ENCODE measurements around the gene GNA12. TPM values are rescaled to one million over a fixed set of nuclear protein-coding genes. Genes with fewer than 3 reads are reported as not detected.

GNA12 gene, protein sequence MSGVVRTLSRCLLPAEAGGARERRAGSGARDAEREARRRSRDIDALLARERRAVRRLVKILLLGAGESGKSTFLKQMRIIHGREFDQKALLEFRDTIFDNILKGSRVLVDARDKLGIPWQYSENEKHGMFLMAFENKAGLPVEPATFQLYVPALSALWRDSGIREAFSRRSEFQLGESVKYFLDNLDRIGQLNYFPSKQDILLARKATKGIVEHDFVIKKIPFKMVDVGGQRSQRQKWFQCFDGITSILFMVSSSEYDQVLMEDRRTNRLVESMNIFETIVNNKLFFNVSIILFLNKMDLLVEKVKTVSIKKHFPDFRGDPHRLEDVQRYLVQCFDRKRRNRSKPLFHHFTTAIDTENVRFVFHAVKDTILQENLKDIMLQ
- total RNA-seq (2014; rRNA removed; shearing (Covaris generic)) (13.8 and 24.3 TPM in 2 replicates), polyA plus RNA-seq (2016; fragmentation: Nextera tagmentation; extraction: Ambion mirVana) (11.2 and 11.5 TPM in 2 replicates)

DNA sequence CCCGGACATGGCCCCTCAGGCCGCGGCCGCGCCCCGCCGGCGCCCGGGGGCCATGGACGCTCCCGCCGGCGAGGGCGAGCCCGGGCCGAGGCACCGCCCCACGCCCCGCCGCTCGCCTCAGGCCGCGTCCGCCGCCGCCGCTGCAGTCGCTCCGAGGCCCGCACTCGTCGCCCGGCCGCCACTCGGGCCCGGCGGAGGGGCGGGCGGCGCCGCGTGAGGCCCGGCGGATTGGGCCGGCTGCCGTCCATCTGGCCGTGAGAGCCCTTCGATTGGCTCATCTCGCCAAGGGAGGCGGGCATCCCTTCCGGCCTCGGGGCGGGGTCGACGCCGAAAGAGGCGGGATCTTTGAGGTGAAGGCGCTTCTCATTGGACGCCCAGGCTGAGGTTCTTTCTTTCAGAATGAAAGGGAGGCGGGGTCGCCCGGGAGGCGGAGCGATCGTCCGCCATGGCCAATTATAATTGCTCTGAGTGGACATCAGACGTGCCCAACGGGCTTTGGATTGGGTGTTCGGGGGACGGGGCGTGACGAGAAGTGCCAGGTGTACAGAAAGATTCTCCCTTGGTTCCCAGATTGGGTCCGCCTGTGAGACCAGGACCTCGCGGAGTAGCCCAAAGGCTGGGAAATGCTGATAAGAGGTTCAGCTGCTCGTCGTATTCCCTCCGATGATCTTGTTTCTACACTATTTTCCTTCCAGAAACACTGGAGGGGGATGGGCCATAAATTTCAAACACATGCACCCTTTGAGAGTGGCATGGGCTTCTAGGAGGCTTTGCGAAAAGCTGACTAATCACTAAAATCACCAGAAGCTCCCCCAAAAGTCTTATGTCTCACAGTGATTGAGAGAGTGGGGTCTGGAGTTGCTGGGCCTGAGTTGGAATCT, at the start of gene GNA12:
Gene GNA12, minus strand, starts transcription at position 156 of the 881 bp plus-strand sequence. Its CDS starts 147 bp downstream, at position 9.
- Histone ChIP-seq H3K79me2 (ENCODE audit: insufficient read depth) (peaks cover 44% of the 10 kb centered on the region), H3K27me3 (replicated peaks; ENCODE audit: insufficient read depth) (no peaks in the 10 kb centered on the region), H3K9me3 (ENCODE audit: low read depth) (no peaks in the 10 kb centered on the region), H3K4me3 (peak within 1 kb of the TSS; percentile 93), H2AFZ (peak within 1 kb of the TSS; percentile 82), H3F3A (ENCODE audit: insufficient read depth) (peaks cover 14% of the 10 kb centered on the region; the same call in 1 of the 2 replicates), H4K20me1 (ENCODE audit: insufficient read depth) (0 out of 2 replicates have a peak, but pooled peaks cover 4% of the 10 kb centered on the region), H3K4me2 (ENCODE audit: unreplicated experiment) (peak within 1 kb of the TSS; percentile 94), H3K27ac (no peak within 1 kb of the TSS), H3K4me1 (ENCODE audit: insufficient read depth) (peaks cover 11% of the 10 kb centered on the region; the same call in 1 of the 2 replicates), H3K9me2 (ENCODE audit: insufficient read depth) (no peaks in the 10 kb centered on the region), H3K36me3 (ENCODE audit: low read depth) (no peaks in the 10 kb centered on the region), H3K9ac (peak within 1 kb of the TSS; percentile 90)
- WGBS, 2 experiments (ENCODE audit: low coverage in 1 of 2, low lambda C conversion rate in 2 of 2, missing lambda C conversion rate in 2 of 2) = 2 to 4% methylated on average over 42 to 52 of the region's 79 CpGs
- in situ Hi-C loops (cut with MboI) = no loop called here
- TF ChIP-seq EZH2 (IDR thresholded peaks at IDR 0.05; ENCODE audit: insufficient read depth, poor library complexity, severe bottlenecking) (no peak), EZH2phosphoT487 (IDR thresholded peaks at IDR 0.05; ENCODE audit: insufficient read depth, low read depth) (no peak)
- peak; percentile 99 for DNase-seq

DNA sequence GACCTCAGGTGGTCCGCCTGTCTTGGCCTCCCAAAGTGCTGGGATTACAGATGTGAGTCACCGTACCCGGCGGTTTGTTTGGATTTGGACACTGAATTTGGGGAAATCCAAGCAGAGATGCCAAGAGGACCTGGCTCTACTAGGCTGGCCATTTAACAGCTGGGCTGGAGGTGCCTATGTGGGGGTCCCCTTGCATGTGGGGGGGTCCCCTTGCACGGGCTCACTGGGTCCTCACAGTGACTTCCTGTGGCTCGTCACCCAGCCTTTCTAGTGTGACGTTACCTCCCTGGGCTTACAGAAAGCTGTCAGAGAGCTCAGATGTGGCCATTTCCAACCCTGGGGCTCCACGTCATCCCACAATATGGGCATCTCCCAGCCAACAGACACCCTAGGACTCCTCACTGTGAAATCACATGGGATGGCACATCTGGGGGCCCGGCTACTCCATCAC, 49.3 kb upstream of the GNA12 start:
- Histone ChIP-seq H3K27me3 (replicated peaks; ENCODE audit: insufficient read depth) (no peaks in the 10 kb centered on the region), H3F3A (ENCODE audit: insufficient read depth) (no peaks in the 10 kb centered on the region), H3K9me3 (ENCODE audit: low read depth) (no peaks in the 10 kb centered on the region), H2AFZ (no peak overlapping the region), H3K79me2 (ENCODE audit: insufficient read depth) (no peaks in the 10 kb centered on the region), H3K4me1 (ENCODE audit: insufficient read depth) (no peaks in the 10 kb centered on the region), H3K9me2 (ENCODE audit: insufficient read depth) (no peaks in the 10 kb centered on the region), H4K20me1 (ENCODE audit: insufficient read depth) (no peaks in the 10 kb centered on the region), H3K36me3 (ENCODE audit: low read depth) (no peaks in the 10 kb centered on the region), H3K27ac (no peak overlapping the region), H3K4me3 (no peak overlapping the region), H3K9ac (no peak overlapping the region), H3K4me2 (ENCODE audit: unreplicated experiment) (no peak overlapping the region)
- 33% methylated on average over 9 of the region's 9 CpGs for WGBS, 2 experiments (ENCODE audit: low coverage in 1 of 2, low lambda C conversion rate in 2 of 2, missing lambda C conversion rate in 2 of 2)
- in situ Hi-C loops (cut with MboI) = loop anchor here (25.0 kb wide), 1 partner anchor 994 kb away; no protein-coding TSS in a partner anchor
- DNase-seq = no peak
- TF ChIP-seq EZH2 (IDR thresholded peaks at IDR 0.05; ENCODE audit: insufficient read depth, poor library complexity, severe bottlenecking) = no peak
- no peak for TF ChIP-seq EZH2phosphoT487 (IDR thresholded peaks at IDR 0.05; ENCODE audit: insufficient read depth, low read depth)

DNA sequence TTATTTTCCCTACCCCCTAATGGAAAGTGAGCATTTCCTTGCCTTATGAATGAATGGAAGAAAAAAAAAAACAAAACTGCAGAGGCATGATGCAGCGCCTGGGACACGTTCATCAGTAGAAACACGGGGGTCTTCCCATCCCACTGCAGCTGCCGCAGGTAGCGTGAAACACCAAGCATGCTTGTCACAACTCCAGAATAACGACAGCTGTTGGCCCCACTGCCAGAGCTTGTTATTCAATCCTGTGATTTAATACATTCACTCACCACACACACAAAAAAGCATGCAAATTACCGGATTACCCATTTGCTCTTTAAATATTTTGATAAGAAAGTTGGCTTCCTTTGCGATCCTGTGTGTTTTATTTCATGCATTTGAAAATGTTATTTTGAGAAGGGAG, 48.4 kb upstream of the GNA12 start:
- H3K4me2 ChIP-seq (ENCODE audit: unreplicated experiment) = no peak overlapping the region
- TF ChIP-seq EZH2phosphoT487 (IDR thresholded peaks at IDR 0.05; ENCODE audit: insufficient read depth, low read depth) (no peak), EZH2 (IDR thresholded peaks at IDR 0.05; ENCODE audit: insufficient read depth, poor library complexity, severe bottlenecking) (no peak)
- no peaks in the 10 kb centered on the region for H3K9me3 ChIP-seq (ENCODE audit: low read depth)
- in situ Hi-C loops (cut with MboI) = loop anchor here (25.0 kb wide), 1 partner anchor 995 kb away; no protein-coding TSS in a partner anchor
- H2AFZ ChIP-seq = no peak overlapping the region
- no peaks in the 10 kb centered on the region for H3K27me3 ChIP-seq (replicated peaks; ENCODE audit: insufficient read depth)
- H4K20me1 ChIP-seq (ENCODE audit: insufficient read depth) = no peaks in the 10 kb centered on the region
- no peak overlapping the region for H3K4me3 ChIP-seq
- H3K9me2 ChIP-seq (ENCODE audit: insufficient read depth) = no peaks in the 10 kb centered on the region
- no peaks in the 10 kb centered on the region for H3K79me2 ChIP-seq (ENCODE audit: insufficient read depth)
- DNase-seq = no peak
- H3K9ac ChIP-seq = no peak overlapping the region
- H3K27ac ChIP-seq = no peak overlapping the region
- no peaks in the 10 kb centered on the region for H3K36me3 ChIP-seq (ENCODE audit: low read depth)
- 35 to 44% methylated on average over 8 of the region's 8 CpGs for WGBS, 2 experiments (ENCODE audit: low coverage in 1 of 2, low lambda C conversion rate in 2 of 2, missing lambda C conversion rate in 2 of 2)
- H3F3A ChIP-seq (ENCODE audit: insufficient read depth) = no peaks in the 10 kb centered on the region
- H3K4me1 ChIP-seq (ENCODE audit: insufficient read depth) = no peaks in the 10 kb centered on the region

DNA sequence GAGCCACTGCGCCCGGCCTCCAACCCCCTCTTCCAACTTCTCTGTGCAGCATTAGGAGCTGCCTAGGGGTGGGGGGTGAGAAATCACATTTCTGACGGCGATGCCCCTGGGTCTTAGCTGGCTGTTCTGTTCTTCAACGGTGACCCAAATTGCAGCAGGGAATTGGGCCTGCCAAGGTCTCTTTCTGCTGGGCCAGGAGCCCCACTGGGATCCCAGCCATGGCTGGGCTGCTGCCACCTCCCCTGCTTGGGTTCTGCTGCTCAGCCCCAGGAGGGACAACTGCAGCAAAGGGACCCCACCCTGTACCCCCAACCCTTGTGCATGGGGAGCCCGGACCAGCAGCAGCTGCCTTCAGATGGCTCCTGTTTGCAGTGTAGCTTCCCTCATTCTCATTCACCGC, 43.7 kb upstream of the GNA12 start:
- Histone ChIP-seq H3K9ac (no peak overlapping the region), H4K20me1 (ENCODE audit: insufficient read depth) (no peaks in the 10 kb centered on the region), H3K9me3 (ENCODE audit: low read depth) (no peaks in the 10 kb centered on the region), H2AFZ (no peak overlapping the region), H3K27me3 (replicated peaks; ENCODE audit: insufficient read depth) (no peaks in the 10 kb centered on the region), H3K9me2 (ENCODE audit: insufficient read depth) (no peaks in the 10 kb centered on the region), H3K79me2 (ENCODE audit: insufficient read depth) (no peaks in the 10 kb centered on the region), H3F3A (ENCODE audit: insufficient read depth) (no peaks in the 10 kb centered on the region), H3K4me1 (ENCODE audit: insufficient read depth) (no peaks in the 10 kb centered on the region), H3K4me2 (ENCODE audit: unreplicated experiment) (no peak overlapping the region), H3K27ac (no peak overlapping the region), H3K4me3 (no peak overlapping the region), H3K36me3 (ENCODE audit: low read depth) (no peaks in the 10 kb centered on the region)
- no peak for DNase-seq
- TF ChIP-seq EZH2phosphoT487 (IDR thresholded peaks at IDR 0.05; ENCODE audit: insufficient read depth, low read depth) (no peak), EZH2 (IDR thresholded peaks at IDR 0.05; ENCODE audit: insufficient read depth, poor library complexity, severe bottlenecking) (no peak)
- in situ Hi-C loops (cut with MboI) = loop anchor here (25.0 kb wide), 1 partner anchor 999 kb away; no protein-coding TSS in a partner anchor
- WGBS, 2 experiments (ENCODE audit: low coverage in 1 of 2, low lambda C conversion rate in 2 of 2, missing lambda C conversion rate in 2 of 2) = 43 to 46% methylated on average over 5 to 7 of the region's 7 CpGs

All from GM23248 (cell line).